Naive thymus-derived CD8-positive, alpha-beta T cell (primary cell): ENCODE data around the gene EBF3. TPM values are rescaled to one million over a fixed set of nuclear protein-coding genes. Genes with fewer than 3 reads are reported as not detected.
A peak's percentile ranks its signal among the peaks of the same experiment; 100 is the strongest.

Experiments used
- ATAC-seq, 2 donors: fragments of 150-1000 bp; cut with Tn5 transposase in 1 of 2; sonication (Bioruptor Pico), chemical (Tn5 transposase) in 1 of 2; 1 replicate in 1 of 2; 2 replicates in 1 of 2; pipeline ENCODE4 v1.10.0; 2021; ENCODE audit warnings: mild to moderate bottlenecking in 2 of 2, moderate library complexity in 2 of 2
- POLR2A ChIA-PET: fragments of 350-600 bp; sonication (Branson Sonifier 250); formaldehyde crosslinking; loops from one replicate; lab custom pipeline; 2021; ENCODE audit warnings: antibody characterized with exemption; lab: Charles Lee
- DNase-seq, 10 donors: peaks; one replicate each; pipeline versions ENCODE4 v3.0.0 to v3.0.0-alpha.2; 2020 to 2022
- H3K27ac Mint-ChIP-seq, 10 donors: one replicate each; pipeline ENCODE4 v1.8.0; 2020 to 2022; ENCODE audit warnings: mild to moderate bottlenecking in 10 of 10, mixed read lengths in 10 of 10, moderate library complexity in 4 of 10, inconsistent platforms in 1 of 10
- H3K27me3 Mint-ChIP-seq, 5 donors: one replicate each; pipeline ENCODE4 v1.8.0; 2021 to 2022; ENCODE audit warnings: mixed read lengths in 5 of 5
- H3K36me3 Mint-ChIP-seq, 3 donors: one replicate each; pipeline ENCODE4 v1.8.0; 2020 to 2022; ENCODE audit warnings: mixed read lengths in 3 of 3, mild to moderate bottlenecking in 2 of 3, inconsistent platforms in 1 of 3
- H3K4me1 Mint-ChIP-seq, 4 donors: one replicate each; pipeline ENCODE4 v1.8.0; 2021 to 2022; ENCODE audit warnings: mixed read lengths in 4 of 4
- H3K4me3 Mint-ChIP-seq, 10 donors: one replicate each; pipeline ENCODE4 v1.8.0; 2020 to 2022; ENCODE audit warnings: mild to moderate bottlenecking in 10 of 10, mixed read lengths in 10 of 10, moderate library complexity in 6 of 10, inconsistent platforms in 1 of 10
- H3K9me3 Mint-ChIP-seq, 9 donors: one replicate each; pipeline ENCODE4 v1.8.0; 2020 to 2022; ENCODE audit warnings: mixed read lengths in 9 of 9, mild to moderate bottlenecking in 3 of 9, inconsistent platforms in 1 of 9, moderate library complexity in 1 of 9
- polyA plus RNA-seq, 3 donors: library from polyadenylated mRNA; unstranded; fragments of 300-500 nt; fragmentation: Illumina TruSeq; gene quantifications; one replicate each; pipeline ENCODE4 v1.2.3, GENCODE V29; 2021
- total RNA-seq, 8 experiments: library from RNA in 2 of 8; stranded (reverse) in 2 of 8; gene quantifications; one replicate each; pipeline ENCODE4 v1.2.3 and lab custom pipeline; 2021 to 2026

EBF3 gene
- total and polyA plus RNA-seq, 5 experiments from 2014 or later = not detected

DNA sequence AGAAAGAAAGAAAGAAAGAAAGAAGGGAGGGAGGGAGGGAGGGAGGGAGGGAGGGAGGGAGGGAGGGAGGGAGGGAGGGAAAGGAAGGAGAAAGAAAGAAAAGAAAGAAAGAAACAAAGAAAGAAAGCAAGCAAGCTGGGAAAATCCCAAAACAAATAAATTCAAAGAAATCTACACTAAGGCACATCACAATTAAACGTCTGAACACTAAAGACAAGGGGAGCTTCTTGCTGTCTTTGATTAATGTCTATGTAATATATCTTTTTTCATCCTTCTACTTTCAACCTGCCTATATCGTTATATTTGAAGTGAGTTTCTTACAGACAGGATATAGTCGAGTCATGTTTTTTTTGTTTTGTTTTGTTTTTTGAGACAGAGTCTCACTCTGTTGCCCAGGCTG lies 28.3 kb upstream of the EBF3 start:
- H3K9me3 Mint-ChIP-seq = peaks cover 2 to 66% (median 25%) of the 10 kb centered on the region in 9 donors
- POLR2A ChIA-PET = no interaction called here

DNA sequence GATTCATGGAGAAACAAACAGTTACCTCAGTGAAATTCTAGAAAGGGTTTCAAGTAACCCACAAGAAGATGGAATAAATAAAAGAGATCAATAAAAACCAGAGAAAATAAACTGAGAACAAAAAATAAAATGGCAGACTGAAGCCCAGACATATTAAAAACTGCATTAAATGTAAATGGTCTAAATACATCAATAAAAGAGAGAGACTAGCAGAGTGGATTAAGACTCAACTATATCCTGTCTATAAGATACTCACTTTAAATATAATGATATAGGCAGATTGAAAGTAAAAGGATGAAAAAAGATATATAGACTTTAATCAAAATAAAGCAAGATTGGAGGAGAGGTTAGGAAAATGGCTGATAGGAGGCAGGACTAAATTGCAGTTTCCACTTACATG lies 18.8 kb upstream of the EBF3 start:
- H3K36me3 Mint-ChIP-seq = peaks cover 2 to 44% (median 11%) of the 10 kb centered on the region in 3 donors
- POLR2A ChIA-PET = no interaction called here
- no peak for DNase-seq
- peaks cover 19 to 63% (median 31%) of the 10 kb centered on the region in 9 donors for H3K9me3 Mint-ChIP-seq
- ATAC-seq = no peak
- H3K4me1 Mint-ChIP-seq = no peaks in the 10 kb centered on the region
- no peak overlapping the region for H3K4me3 Mint-ChIP-seq
- H3K27me3 Mint-ChIP-seq = peaks cover 39 to 93% (median 46%) of the 10 kb centered on the region in 5 donors
- no peak overlapping the region for H3K27ac Mint-ChIP-seq

More for the DNA sequence above, 28.3 kb upstream of the EBF3 start:
- DNase-seq (no peak), ATAC-seq (no peak)
- Mint-ChIP-seq H3K36me3 (peaks cover 0 to 23% (median 0%) of the 10 kb centered on the region in 3 donors), H3K27ac (no peak overlapping the region), H3K4me3 (no peak overlapping the region), H3K27me3 (peaks cover 30 to 65% (median 42%) of the 10 kb centered on the region in 5 donors), H3K4me1 (no peaks in the 10 kb centered on the region)

DNA sequence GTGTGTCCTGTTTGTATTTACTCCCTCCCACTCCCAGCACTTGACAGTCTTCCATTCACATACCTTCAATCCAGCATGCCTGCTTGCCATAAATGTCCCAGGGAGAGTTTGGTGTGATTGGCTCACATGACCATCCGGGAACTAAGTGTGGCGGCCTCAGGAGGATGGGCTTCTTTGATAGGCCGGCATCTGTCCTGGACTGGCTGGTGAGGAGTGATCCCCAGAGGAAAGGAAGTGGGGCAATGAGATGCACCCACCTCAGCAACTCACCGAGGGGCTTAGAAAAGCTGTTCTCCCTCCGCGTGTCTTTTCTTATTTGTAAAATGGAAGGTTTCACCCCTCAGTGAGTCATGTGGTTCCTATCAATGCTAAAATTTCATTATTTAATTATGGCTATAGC lies 14.9 kb upstream of the EBF3 start:
- POLR2A ChIA-PET = no interaction called here
- Mint-ChIP-seq H3K4me3 (no peak overlapping the region), H3K9me3 (peaks cover 7 to 27% (median 22%) of the 10 kb centered on the region in 9 donors), H3K27ac (no peak overlapping the region), H3K4me1 (peaks cover 0 to 2% (median 0%) of the 10 kb centered on the region in 4 donors), H3K27me3 (peaks cover 52 to 97% (median 63%) of the 10 kb centered on the region in 5 donors), H3K36me3 (peaks cover 2 to 24% (median 4%) of the 10 kb centered on the region in 3 donors)
- DNase-seq (no peak), ATAC-seq (no peak)

DNA sequence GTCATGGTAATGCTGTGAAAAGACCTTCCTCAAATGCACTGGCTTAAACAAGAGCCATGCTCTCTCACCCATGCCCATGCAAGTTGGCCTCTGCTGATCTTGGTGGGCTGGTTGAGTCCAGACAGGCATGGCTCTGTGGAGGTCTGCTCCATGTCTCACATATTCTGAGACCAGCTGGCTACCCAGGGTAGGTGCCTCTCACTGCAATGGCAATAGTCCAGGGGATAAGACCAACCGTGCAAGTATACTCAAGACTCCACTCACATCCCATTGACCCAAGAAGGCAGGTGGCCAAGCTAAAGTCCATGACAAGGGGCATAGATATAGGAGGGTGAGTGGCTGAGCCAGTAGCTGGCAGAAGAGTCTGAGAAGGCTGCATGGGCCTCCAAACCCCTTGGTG lies 14.2 kb upstream of the EBF3 start:
- peaks cover 0 to 3% (median 1%) of the 10 kb centered on the region in 4 donors for H3K4me1 Mint-ChIP-seq
- POLR2A ChIA-PET = no interaction called here
- ATAC-seq = no peak

DNA sequence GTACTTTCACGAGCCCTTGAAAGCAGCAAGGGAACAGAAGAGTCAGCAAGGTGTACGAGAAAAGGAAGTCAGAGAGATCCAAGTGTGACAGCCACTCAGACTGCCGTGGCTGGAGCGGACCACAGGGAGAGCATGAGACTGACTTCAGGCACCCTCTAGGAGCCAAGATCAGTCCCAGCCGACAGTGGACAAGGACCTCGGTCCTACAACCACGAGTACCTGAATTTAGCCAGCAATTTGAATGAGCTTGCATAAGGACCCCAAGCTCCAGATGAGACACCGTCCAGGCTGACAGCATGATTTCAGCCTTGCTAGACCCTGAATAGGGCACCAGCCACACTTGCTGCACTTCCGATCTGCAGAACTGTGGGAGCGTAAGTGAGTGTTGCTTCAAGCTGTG lies 13.7 kb upstream of the EBF3 start:
- peaks cover 3 to 18% (median 11%) of the 10 kb centered on the region in 9 donors for H3K9me3 Mint-ChIP-seq

More for the DNA sequence above, 14.2 kb upstream of the EBF3 start:
- H3K4me3 Mint-ChIP-seq = no peak overlapping the region
- H3K36me3 Mint-ChIP-seq = peaks cover 2 to 18% (median 4%) of the 10 kb centered on the region in 3 donors
- H3K27me3 Mint-ChIP-seq = peaks cover 56 to 100% (median 66%) of the 10 kb centered on the region in 5 donors
- H3K9me3 Mint-ChIP-seq = peaks cover 7 to 23% (median 16%) of the 10 kb centered on the region in 9 donors
- H3K27ac Mint-ChIP-seq = no peak overlapping the region
- DNase-seq = no peak

DNA sequence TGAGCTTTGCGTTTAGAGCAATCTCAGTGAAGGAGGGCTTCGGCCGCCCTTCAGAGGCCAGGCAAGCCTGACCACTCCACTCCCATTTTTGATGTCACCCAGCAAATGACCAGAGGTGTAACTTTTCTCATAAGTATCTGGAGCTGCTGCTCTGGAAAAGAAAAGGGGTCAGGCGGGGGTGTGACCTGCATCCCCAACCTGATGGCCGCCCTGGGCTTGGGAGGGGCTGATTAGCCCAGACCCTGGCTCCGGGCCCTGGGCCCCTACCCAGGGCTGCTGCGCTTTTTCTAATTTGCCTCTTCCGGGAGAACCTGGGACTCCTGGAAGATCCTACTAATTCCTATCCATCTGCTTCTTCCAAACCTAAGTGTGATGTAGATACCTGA lies 9.6 kb upstream of the EBF3 start:
- H3K4me3 Mint-ChIP-seq = no peak overlapping the region
- H3K9me3 Mint-ChIP-seq = no peaks in the 10 kb centered on the region
- H3K4me1 Mint-ChIP-seq = peaks cover 4 to 23% (median 20%) of the 10 kb centered on the region in 4 donors
- H3K27ac Mint-ChIP-seq = no peak overlapping the region
- ATAC-seq (no peak), DNase-seq (no peak)
- peaks cover 0 to 5% (median 2%) of the 10 kb centered on the region in 3 donors for H3K36me3 Mint-ChIP-seq
- peaks cover 53 to 86% (median 63%) of the 10 kb centered on the region in 5 donors for H3K27me3 Mint-ChIP-seq
- POLR2A ChIA-PET = no interaction called here

More for the DNA sequence above, 13.7 kb upstream of the EBF3 start:
- ATAC-seq (no peak), DNase-seq (no peak)
- H3K27me3 Mint-ChIP-seq = peaks cover 53 to 96% (median 63%) of the 10 kb centered on the region in 5 donors
- H3K4me1 Mint-ChIP-seq = peaks cover 0 to 3% (median 1%) of the 10 kb centered on the region in 4 donors
- H3K4me3 Mint-ChIP-seq = no peak overlapping the region
- peaks cover 2 to 13% (median 2%) of the 10 kb centered on the region in 3 donors for H3K36me3 Mint-ChIP-seq
- POLR2A ChIA-PET = no interaction called here
- no peak overlapping the region for H3K27ac Mint-ChIP-seq

DNA sequence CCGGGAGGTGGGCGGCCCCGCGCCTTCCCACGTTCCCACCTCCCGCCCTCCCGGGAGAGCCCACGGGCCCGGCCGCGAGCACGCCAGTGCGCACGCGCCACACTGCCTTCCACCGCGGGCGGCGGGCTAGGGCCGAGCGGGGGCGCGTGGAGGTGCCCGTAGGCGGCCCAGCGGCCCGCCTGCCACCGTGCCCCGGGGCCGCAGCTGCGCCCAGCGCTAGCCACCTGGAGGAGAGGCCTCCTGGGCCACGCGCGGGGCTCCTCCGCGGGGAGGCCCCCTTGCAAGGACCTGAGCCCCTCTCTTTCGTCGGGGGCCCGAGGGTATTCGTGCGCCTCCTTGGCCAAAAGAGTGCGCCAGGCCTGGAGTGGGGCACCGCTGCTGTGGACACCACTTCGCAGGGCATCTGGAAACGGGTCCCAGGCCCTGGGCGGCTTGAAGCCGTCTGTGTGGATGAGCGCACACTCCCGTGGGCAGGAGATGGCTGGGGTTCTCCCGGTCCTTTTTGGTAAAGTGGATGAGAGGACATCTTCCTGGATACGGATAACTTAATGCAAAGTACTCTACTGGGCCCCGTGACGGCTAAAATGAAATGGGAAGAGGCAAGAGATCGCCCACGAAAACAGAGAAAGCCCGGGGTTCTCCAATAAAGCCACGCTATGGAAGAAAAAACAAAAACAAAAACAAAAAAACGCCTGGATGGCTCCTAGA lies 9.0 kb upstream of the EBF3 start:
- no peak overlapping the region for H3K4me3 Mint-ChIP-seq
- DNase-seq (no peak), ATAC-seq (no peak)
- H3K36me3 Mint-ChIP-seq = peaks cover 0 to 5% (median 2%) of the 10 kb centered on the region in 3 donors
- POLR2A ChIA-PET = no interaction called here
- H3K4me1 Mint-ChIP-seq = peaks cover 4 to 23% (median 21%) of the 10 kb centered on the region in 4 donors
- H3K27me3 Mint-ChIP-seq = peaks cover 53 to 82% (median 63%) of the 10 kb centered on the region in 5 donors
- H3K9me3 Mint-ChIP-seq = no peaks in the 10 kb centered on the region
- no peak overlapping the region for H3K27ac Mint-ChIP-seq

DNA sequence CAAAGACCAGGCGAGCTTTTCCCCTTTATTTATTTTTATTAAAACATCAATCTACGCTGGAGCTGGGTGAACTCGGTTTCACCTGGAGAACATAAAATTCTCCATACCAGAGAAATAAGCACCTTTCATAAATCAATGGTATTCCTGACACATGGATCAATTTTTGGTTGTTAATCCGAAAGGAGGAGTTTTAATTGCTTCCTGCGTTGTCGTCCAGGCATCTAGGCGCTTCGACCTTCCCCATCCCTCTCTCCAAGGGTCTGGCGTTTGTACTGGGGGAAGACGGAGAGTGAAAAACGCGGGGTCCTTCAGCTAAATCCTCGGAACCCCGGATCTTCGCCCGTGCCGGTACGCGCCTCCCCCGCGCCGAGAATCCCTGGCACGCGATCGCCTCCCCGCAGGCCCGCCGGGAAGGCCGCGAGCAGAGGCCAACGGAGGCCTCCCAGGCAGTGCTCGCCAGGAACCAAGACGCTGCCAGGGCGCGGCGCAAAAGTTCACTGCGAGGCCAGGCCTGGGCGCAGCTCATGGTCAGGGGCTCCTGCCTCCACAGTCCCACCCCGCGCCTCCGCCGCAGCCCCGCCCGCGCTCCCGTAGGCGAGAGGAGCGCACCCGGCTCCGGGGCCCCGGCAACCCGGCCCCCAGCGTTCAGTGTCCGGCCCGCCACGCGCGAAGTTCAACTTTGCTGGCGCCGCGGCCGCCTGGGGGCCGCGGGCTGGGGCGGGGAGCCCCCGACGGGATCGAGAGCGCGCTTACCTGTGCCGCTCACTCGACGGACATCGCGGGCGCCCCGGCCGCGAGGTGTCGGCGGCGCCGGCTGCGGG lies 8.3 kb upstream of the EBF3 start:
- Mint-ChIP-seq H3K36me3 (peaks cover 0 to 5% (median 2%) of the 10 kb centered on the region in 3 donors), H3K27ac (no peak overlapping the region), H3K4me1 (peaks cover 4 to 23% (median 21%) of the 10 kb centered on the region in 4 donors), H3K27me3 (peaks cover 48 to 81% (median 59%) of the 10 kb centered on the region in 5 donors), H3K4me3 (peak overlapping the region in 8 of 10 donors; percentile 55 to 87 (median 72)), H3K9me3 (no peaks in the 10 kb centered on the region)
- DNase-seq (no peak), ATAC-seq (no peak)
- POLR2A ChIA-PET = no interaction called here

DNA sequence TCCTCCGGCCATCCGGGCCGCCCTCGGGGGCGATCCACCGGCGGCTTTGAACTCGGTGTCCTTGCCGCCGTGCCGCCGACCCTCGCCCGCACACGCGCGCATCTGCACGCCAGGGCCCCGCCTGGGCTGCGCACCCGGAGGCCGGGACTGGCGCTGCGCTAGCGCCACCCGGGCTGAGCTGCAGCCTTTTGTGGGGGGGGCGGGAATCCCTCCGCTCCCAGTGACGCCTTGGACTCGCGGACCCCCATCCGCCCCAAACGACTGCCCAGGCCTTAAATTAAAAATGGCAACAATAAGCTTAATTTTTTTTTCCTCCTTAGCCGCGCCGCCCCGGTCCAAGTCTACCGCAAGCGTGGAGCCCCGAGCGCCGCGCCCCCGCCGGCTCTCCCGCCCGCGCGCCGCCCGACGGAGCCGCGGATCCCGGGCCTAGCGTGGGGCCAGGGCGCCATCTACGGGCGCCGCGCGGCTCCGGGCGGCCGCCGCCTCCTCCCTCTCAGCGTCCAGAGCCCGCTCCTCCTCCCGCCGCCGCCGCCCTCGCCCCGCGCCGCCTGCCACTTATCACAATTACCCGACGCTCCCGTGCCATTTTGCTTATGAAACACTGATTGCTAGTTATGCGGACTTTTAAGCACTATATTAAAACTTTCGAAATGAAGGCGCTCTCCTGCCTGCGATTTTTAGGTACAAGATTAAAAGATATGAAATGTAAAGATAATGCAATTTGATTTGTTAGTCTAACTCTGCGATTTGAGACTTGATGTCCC lies 7.5 kb upstream of the EBF3 start:
- peak in 2 of 10 donors; percentile 20 to 38 for DNase-seq
- ATAC-seq = peak; percentile 80 to 87
- peaks cover 0 to 5% (median 2%) of the 10 kb centered on the region in 3 donors for H3K36me3 Mint-ChIP-seq
- H3K27me3 Mint-ChIP-seq = peaks cover 40 to 74% (median 53%) of the 10 kb centered on the region in 5 donors
- peak overlapping the region; percentile 23 to 87 (median 67) for H3K4me3 Mint-ChIP-seq
- no peak overlapping the region for H3K27ac Mint-ChIP-seq
- H3K4me1 Mint-ChIP-seq = peaks cover 4 to 23% (median 21%) of the 10 kb centered on the region in 4 donors
- H3K9me3 Mint-ChIP-seq = no peaks in the 10 kb centered on the region
- POLR2A ChIA-PET = no interaction called here

DNA sequence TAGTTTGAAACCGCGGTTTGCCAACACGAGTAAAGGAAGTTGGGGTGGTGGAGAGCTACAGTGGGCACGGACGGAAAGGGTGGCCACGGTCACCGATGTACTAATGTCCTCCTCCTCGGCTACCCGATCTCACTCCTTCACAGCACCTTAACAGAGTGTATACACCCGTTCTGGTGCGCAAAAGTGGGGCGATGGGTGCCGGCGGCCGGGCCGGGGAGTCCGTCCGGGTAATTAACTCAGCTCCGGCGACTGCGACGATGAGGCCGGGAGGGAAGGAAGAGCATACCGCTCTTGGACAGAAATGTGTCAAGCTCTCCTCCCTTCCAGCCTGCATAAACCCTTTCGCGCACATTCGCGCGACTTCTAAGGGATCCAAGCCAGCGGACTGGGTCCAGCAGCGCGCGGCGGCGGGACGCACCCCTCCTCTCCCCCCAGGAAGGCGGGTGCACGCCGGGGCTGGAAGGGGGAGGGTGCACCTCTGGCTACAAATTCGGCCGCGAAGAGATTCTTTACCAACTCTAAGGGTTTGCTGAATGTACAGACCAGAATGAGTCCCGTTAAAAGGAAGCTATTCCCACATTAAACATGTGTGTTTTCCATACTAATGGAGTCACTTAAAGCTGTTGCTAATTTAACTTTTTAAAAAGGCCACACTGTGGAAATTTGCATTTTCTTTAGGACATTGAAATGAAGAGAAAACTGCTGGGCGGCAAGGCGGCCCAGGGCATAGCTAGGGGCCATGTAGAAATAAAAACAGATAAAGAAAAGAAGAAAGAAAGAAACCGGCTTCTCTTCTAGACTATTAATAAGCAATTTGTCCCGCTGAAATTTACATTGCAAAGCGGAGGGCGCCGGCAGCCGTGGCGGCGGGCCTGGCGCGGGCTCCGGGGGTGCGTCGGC lies 6.6 kb upstream of the EBF3 start:
- Mint-ChIP-seq H3K36me3 (peaks cover 0 to 5% (median 2%) of the 10 kb centered on the region in 3 donors), H3K4me3 (peak overlapping the region in 9 of 10 donors; percentile 42 to 81 (median 63)), H3K9me3 (peaks cover 0 to 3% (median 0%) of the 10 kb centered on the region in 9 donors), H3K4me1 (peaks cover 4 to 23% (median 22%) of the 10 kb centered on the region in 4 donors), H3K27ac (peak overlapping the region in 2 of 10 donors; percentile 60 to 88), H3K27me3 (peaks cover 44 to 74% (median 53%) of the 10 kb centered on the region in 5 donors)
- POLR2A ChIA-PET = interaction anchor here (0.6 kb wide), 1 partner anchor 13 kb away, joined by 5 read pairs; no protein-coding TSS in a partner anchor
- DNase-seq = no peak
- ATAC-seq = no peak

DNA sequence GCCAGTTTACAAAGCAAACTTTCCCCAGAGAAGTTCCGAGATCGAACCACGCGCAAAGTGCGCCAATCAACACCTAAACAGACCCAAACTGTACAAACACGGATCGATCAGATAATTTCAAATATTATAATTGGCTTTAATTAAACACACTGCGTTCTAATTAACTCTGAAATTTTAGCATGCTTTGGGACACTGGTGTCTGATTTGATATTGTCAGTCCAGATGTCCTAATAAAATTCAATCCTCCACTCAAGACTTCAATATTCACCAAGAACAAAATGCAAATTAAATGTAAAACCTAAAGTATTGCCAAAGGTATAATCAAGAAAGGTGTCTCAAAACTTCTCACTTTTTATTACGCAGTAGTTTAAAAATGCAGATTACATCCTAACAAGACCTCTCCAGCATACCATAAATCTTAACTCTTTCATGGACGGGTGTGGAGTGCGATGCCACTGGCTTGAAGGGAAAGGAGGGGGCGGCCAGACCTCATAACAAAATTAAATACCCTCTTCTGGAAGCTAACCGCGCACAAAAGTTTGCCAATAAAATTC lies 5.9 kb upstream of the EBF3 start:
- Mint-ChIP-seq H3K36me3 (peaks cover 0 to 5% (median 2%) of the 10 kb centered on the region in 3 donors), H3K4me3 (peak overlapping the region in 5 of 10 donors; percentile 15 to 81 (median 50)), H3K9me3 (peaks cover 0 to 5% (median 0%) of the 10 kb centered on the region in 9 donors), H3K27me3 (peaks cover 40 to 72% (median 50%) of the 10 kb centered on the region in 5 donors), H3K27ac (peak overlapping the region in 2 of 10 donors; percentile 57 to 73), H3K4me1 (peaks cover 4 to 23% (median 23%) of the 10 kb centered on the region in 4 donors)
- ATAC-seq (no peak), DNase-seq (no peak)
- POLR2A ChIA-PET = interaction anchor here (0.6 kb wide), 1 partner anchor 14 kb away, joined by 5 read pairs; no protein-coding TSS in a partner anchor
